Body of pancreas (tissue), 4 donors: ENCODE measurements around the gene LCN12.

Source experiments
- CTCF ChIP-seq, 7 experiments: fragments of 450-650 bp in 4 of 7; fragments of 200-600 bp in 3 of 7; sonication (generic) in 3 of 7; IDR thresholded peaks; one replicate each; pipeline ENCODE4 v1.5.1; 2016 to 2019; ENCODE audit warnings: antibody characterized with exemption in 7 of 7
- POLR2A ChIP-seq, 3 donors: fragments of 450-650 bp; IDR thresholded peaks; one replicate each; pipeline ENCODE4 v1.6.1; 2016; ENCODE audit warnings: antibody characterized with exemption in 3 of 3, mild to moderate bottlenecking in 2 of 3

GRCh38 chr9:136949239-136949816, 2.7 kb upstream of the LCN12 start:
- TF ChIP-seq CTCF (IDR thresholded peaks at IDR 0.05) (no peak), POLR2A (IDR thresholded peaks at IDR 0.05) (no peak)
